Gastroesophageal sphincter (tissue), 4 donors: ENCODE results near the gene SND1. TPM values are rescaled to one million over a fixed set of nuclear protein-coding genes. Genes with fewer than 3 reads are reported as not detected.

ENCODE experiments used
- ATAC-seq: fragments of 150-250 bp; one replicate; pipeline ENCODE4 v1.9.1; 2016; ENCODE audit warnings: mild to moderate bottlenecking, moderate library complexity
- H3K27ac ChIP-seq, 4 donors: fragments of 200-600 bp; sonication (generic) in 3 of 4; 1 replicate in 3 of 4; 2 replicates in 1 of 4; pipeline ENCODE4 v1.5.1; 2016 to 2019
- H3K27me3 ChIP-seq: fragments of 200-600 bp; sonication (generic); one replicate; pipeline ENCODE4 v1.5.1; 2019
- H3K36me3 ChIP-seq, 2 donors: fragments of 200-600 bp; sonication (generic); one replicate each; pipeline ENCODE4 v1.5.1; 2019; ENCODE audit warnings: control low read depth in 1 of 2
- H3K4me1 ChIP-seq, 3 donors: fragments of 200-600 bp; sonication (generic); 1 replicate in 2 of 3; 2 replicates in 1 of 3; pipeline ENCODE4 v1.5.1; 2016 to 2019; ENCODE audit warnings: control low read depth in 2 of 3
- H3K4me3 ChIP-seq, 2 donors: fragments of 200-600 bp; sonication (generic); one replicate each; pipeline ENCODE4 v1.5.1; 2019; ENCODE audit warnings: mild to moderate bottlenecking in 1 of 2, moderate library complexity in 1 of 2
- H3K9me3 ChIP-seq, 3 donors: fragments of 200-600 bp; sonication (generic); one replicate each; pipeline ENCODE4 v1.5.1; 2017 to 2019; ENCODE audit warnings: control low read depth in 2 of 3
- CTCF ChIP-seq, 4 experiments: fragments of 200-600 bp in 2 of 4; fragments of 450-650 bp in 2 of 4; sonication (generic) in 1 of 4; IDR thresholded peaks; one replicate each; pipeline ENCODE4 v1.5.1; 2017 to 2019; ENCODE audit warnings: antibody characterized with exemption in 4 of 4, mild to moderate bottlenecking in 2 of 4, moderate library complexity in 2 of 4
- EP300 ChIP-seq: sonication (generic); formaldehyde crosslinking; IDR thresholded peaks from one replicate; pipeline ENCODE4 v1.6.1; 2017; ENCODE audit warnings: antibody characterized with exemption, mild to moderate bottlenecking
- POLR2A ChIP-seq, 2 donors: fragments of 450-650 bp; IDR thresholded peaks; one replicate each; pipeline ENCODE4 v1.6.1; 2017; ENCODE audit warnings: antibody characterized with exemption in 2 of 2, mild to moderate bottlenecking in 2 of 2, moderate library complexity in 1 of 2
- POLR2AphosphoS5 ChIP-seq: sonication (generic); formaldehyde crosslinking; IDR thresholded peaks from one replicate; pipeline ENCODE4 v1.6.1; 2017; ENCODE audit warnings: antibody characterized with exemption
- WGBS, 2 donors: methylation state at CpG; one replicate each; pipeline ENCODE4 v1.1.5; 2018; ENCODE audit warnings: low coverage in 1 of 2; 5-methylcytosine and 5-hydroxymethylcytosine counted together
- total RNA-seq, 4 donors: library from RNA; depleted of rRNA; stranded (reverse); fragments of >200 nt; gene quantifications; one replicate each; pipeline ENCODE4 v1.1.0, GENCODE V29; 2016

Gene SND1
- total RNA-seq, 4 donors from 2014 or later = 97.1 to 119 (median 103) TPM

GRCh38 chr7:128115821-128116723, 464.1 kb downstream of the SND1 start:
- 70 to 78% methylated on average over 9 to 11 of the region's 16 CpGs for WGBS, 2 donors
- no peak overlapping the region for H3K27ac ChIP-seq
- no peaks in the 10 kb centered on the region for H3K4me1 ChIP-seq
- ATAC-seq = no peak
- no peaks in the 10 kb centered on the region for H3K36me3 ChIP-seq
- H3K27me3 ChIP-seq = peaks cover 46% of the 10 kb centered on the region
- TF ChIP-seq EP300 (no peak), POLR2AphosphoS5 (no peak), CTCF (IDR thresholded peaks at IDR 0.05) (no peak), POLR2A (IDR thresholded peaks at IDR 0.05) (no peak)
- H3K4me3 ChIP-seq = no peak overlapping the region
- H3K9me3 ChIP-seq = no peaks in the 10 kb centered on the region

GRCh38 chr7:128116740-128117139, 464.7 kb downstream of the SND1 start:
- Histone ChIP-seq H3K27ac (no peak overlapping the region), H3K4me1 (no peaks in the 10 kb centered on the region), H3K9me3 (no peaks in the 10 kb centered on the region), H3K36me3 (no peaks in the 10 kb centered on the region), H3K4me3 (no peak overlapping the region), H3K27me3 (peaks cover 43% of the 10 kb centered on the region)
- ATAC-seq = no peak
- WGBS, 2 donors = no CpG with 5 or more reads among the region's 9 CpGs
- no peak for TF ChIP-seq POLR2A (IDR thresholded peaks at IDR 0.05)
- TF ChIP-seq POLR2AphosphoS5 = no peak
- TF ChIP-seq EP300 = no peak
- no peak for TF ChIP-seq CTCF (IDR thresholded peaks at IDR 0.05)

DNA sequence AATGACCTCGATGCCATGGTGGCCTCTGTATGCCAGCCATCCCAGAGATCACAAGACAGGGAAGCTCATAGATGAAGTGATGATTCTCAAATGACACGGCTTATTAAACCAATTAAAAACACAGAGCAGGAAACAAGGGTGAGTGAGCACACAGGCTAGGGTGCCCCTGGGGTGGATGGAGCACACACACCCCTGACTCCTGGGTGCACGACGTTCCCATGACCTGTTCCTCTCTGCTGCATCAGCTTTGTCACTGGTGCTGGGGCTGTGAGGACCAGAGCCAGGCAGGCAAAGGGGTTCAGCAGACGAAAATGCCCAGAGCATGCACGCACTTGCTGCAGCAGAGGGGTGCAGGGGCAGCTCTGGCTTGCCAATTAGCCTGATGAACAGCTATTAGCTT, 465.7 kb downstream of the SND1 start:
- Histone ChIP-seq H3K27me3 (peaks cover 38% of the 10 kb centered on the region), H3K4me3 (no peak overlapping the region), H3K4me1 (no peaks in the 10 kb centered on the region), H3K9me3 (no peaks in the 10 kb centered on the region), H3K27ac (no peak overlapping the region), H3K36me3 (no peaks in the 10 kb centered on the region)
- no peak for ATAC-seq
- TF ChIP-seq POLR2A (IDR thresholded peaks at IDR 0.05) (no peak), POLR2AphosphoS5 (no peak), CTCF (IDR thresholded peaks at IDR 0.05) (no peak), EP300 (no peak)
- 89 to 100% methylated on average over 4 to 5 of the region's 6 CpGs for WGBS, 2 donors

DNA sequence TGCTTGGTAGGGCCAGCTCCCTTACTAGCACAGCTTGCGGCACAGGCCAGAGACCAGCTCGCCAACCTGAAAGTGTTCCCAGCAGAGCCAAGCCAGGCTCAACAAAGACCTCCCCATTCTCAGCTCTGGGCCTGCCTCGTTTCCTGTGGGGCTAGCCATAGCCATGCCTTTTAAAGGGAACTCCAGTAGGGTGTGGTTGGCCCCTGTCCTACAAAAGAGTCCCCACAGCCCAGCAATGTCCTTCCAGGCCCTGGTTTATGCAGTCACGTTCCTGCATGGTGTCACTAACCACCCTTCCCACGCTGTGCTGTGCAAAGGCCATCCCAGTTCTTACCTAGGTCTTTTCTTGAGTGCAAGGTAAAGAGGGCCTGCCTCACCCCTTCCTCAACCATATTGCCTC, 467.0 kb downstream of the SND1 start:
- ATAC-seq = no peak
- Histone ChIP-seq H3K27me3 (peaks cover 50% of the 10 kb centered on the region), H3K36me3 (no peaks in the 10 kb centered on the region), H3K9me3 (no peaks in the 10 kb centered on the region), H3K4me3 (no peak overlapping the region), H3K27ac (no peak overlapping the region), H3K4me1 (no peaks in the 10 kb centered on the region)
- no peak for TF ChIP-seq CTCF (IDR thresholded peaks at IDR 0.05)
- TF ChIP-seq POLR2AphosphoS5 = no peak
- no peak for TF ChIP-seq EP300
- TF ChIP-seq POLR2A (IDR thresholded peaks at IDR 0.05) = no peak
- 80 to 92% methylated on average over 2 of the region's 5 CpGs for WGBS, 2 donors

GRCh38 chr7:128120116-128120515, 468.1 kb downstream of the SND1 start:
- Histone ChIP-seq H3K9me3 (no peaks in the 10 kb centered on the region), H3K27ac (no peak overlapping the region), H3K4me1 (no peaks in the 10 kb centered on the region), H3K4me3 (no peak overlapping the region), H3K36me3 (no peaks in the 10 kb centered on the region), H3K27me3 (peaks cover 40% of the 10 kb centered on the region)
- no peak for TF ChIP-seq POLR2A (IDR thresholded peaks at IDR 0.05)
- no peak for TF ChIP-seq POLR2AphosphoS5
- no peak for TF ChIP-seq EP300
- TF ChIP-seq CTCF (IDR thresholded peaks at IDR 0.05) = no peak
- ATAC-seq = no peak
- WGBS, 2 donors = 85 to 100% methylated on average over 3 to 5 of the region's 7 CpGs
